Endodermal cell (in vitro differentiated cells): ENCODE results near the gene FOXG1. TPM values are rescaled to one million over a fixed set of nuclear protein-coding genes. Genes with fewer than 3 reads are reported as not detected.
A peak's percentile ranks its signal among the peaks of the same experiment; 100 is the strongest.

ENCODE experiments used
- DNase-seq: peaks from one replicate; pipeline ENCODE4 v3.0.0-alpha.2; 2017
- H3K27ac ChIP-seq: 2 replicates; pipeline ENCODE4 v1.5.1; 2013; ENCODE audit warnings: mild to moderate bottlenecking, low read depth, low read length, moderate library complexity
- H3K27me3 ChIP-seq: 2 replicates; pipeline ENCODE4 v1.6.1; 2013; ENCODE audit warnings: mild to moderate bottlenecking, low read length, moderate library complexity; ENCODE audit not compliant: insufficient read depth, control insufficient read depth, poor library complexity, severe bottlenecking
- H3K36me3 ChIP-seq: 2 replicates; pipeline ENCODE4 v1.7.0; 2013; ENCODE audit warnings: mild to moderate bottlenecking, low read length, moderate library complexity; ENCODE audit not compliant: control insufficient read depth, insufficient read depth
- H3K4me1 ChIP-seq: one replicate; pipeline ENCODE4 v1.7.0; 2013; ENCODE audit warnings: low read length; ENCODE audit not compliant: control insufficient read depth, insufficient read depth
- H3K4me3 ChIP-seq: 2 replicates; pipeline ENCODE4 v1.5.1; 2013; ENCODE audit warnings: mild to moderate bottlenecking, low read length, moderate library complexity
- H3K9ac ChIP-seq: 2 replicates; pipeline ENCODE4 v1.6.1; 2013; ENCODE audit warnings: mild to moderate bottlenecking, low read length, moderate library complexity; ENCODE audit not compliant: poor library complexity, severe bottlenecking; ENCODE audit errors: extremely low read depth
- H3K9me3 ChIP-seq: 2 replicates; pipeline ENCODE4 v1.6.1; 2013; ENCODE audit warnings: mild to moderate bottlenecking, low read length, moderate library complexity; ENCODE audit not compliant: control insufficient read depth
- H3K27ac Mint-ChIP-seq: 2 replicates; pipeline ENCODE4 v1.8.0; 2020; ENCODE audit warnings: mixed read lengths
- H3K27me3 Mint-ChIP-seq: 2 replicates; pipeline ENCODE4 v1.8.0; 2021; ENCODE audit warnings: mild to moderate bottlenecking, mixed read lengths; ENCODE audit not compliant: insufficient read depth
- H3K36me3 Mint-ChIP-seq: 2 replicates; pipeline ENCODE4 v1.8.0; 2020; ENCODE audit warnings: low read depth, mixed read lengths
- H3K4me1 Mint-ChIP-seq: 2 replicates; pipeline ENCODE4 v1.8.0; 2020; ENCODE audit warnings: mixed read lengths
- H3K4me3 Mint-ChIP-seq: 2 replicates; pipeline ENCODE4 v1.8.0; 2020; ENCODE audit warnings: mild to moderate bottlenecking, moderate library complexity, mixed read lengths
- H3K9me3 Mint-ChIP-seq: 2 replicates; pipeline ENCODE4 v1.8.0; 2020; ENCODE audit warnings: mild to moderate bottlenecking, mixed read lengths
- WGBS, 2 experiments: methylation state at CpG; one replicate each; pipeline versions ENCODE4 v1.1.5 to v1.1.7; 2013; ENCODE audit warnings: missing lambda C conversion rate in 2 of 2, mixed read lengths in 1 of 2; ENCODE audit not compliant: insufficient coverage in 1 of 2, insufficient read length in 1 of 2; 5-methylcytosine and 5-hydroxymethylcytosine counted together
- total RNA-seq, 2 donors: library from RNA; stranded (reverse); fragmentation: NEBNext Ultra II Directional in 1 of 2; extraction: Animal tissue kit (Norgen Biotek cat#: 25700) in 1 of 2; gene quantifications; 2 replicates in 1 of 2; 3 replicates in 1 of 2; pipeline ENCODE4 v1.2.1, GENCODE V29; 2021
- TF ChIP-seq, protein P1 (sequence below): fragments of 200-600 bp; sonication (generic); conservative IDR thresholded peaks from 2 replicates; pipeline ENCODE4 v1.5.0; 2021; ENCODE audit warnings: antibody characterized with exemption, mild to moderate bottlenecking

Gene FOXG1
- total RNA-seq, 2 donors from 2014 or later = 0.04 to 0.07 TPM

DNA sequence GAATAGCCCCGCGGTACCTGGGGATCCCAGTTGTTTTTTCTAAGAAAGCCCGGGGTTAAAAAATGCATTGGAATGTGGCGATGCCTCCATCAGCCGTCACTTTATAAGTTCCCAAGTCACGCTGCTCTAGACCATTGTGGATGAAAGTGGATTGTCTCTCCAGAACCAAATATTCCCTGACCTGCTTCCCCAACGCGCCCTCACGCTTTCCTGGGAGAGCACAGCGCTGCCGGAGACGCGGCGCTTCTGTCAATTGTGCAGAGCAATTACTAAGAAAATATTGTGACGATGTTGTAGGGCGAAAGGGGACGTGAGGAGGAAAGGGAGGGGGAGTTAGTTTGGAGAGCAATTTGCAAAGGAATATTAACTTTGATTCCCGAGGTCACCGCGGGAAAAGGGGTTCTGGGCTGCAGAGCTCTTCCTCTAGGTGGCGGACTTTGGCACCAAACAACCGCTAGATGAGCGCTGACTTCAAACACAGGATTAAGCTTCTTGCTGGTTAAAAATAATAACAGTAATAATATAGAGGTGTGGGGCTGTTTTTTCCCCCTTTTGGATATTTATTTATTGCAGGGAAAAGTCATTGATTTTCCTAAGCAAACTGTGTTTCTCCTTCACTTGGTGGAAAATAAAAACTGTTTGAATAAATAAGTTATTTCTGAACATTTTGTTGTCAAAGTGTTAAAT lies 9.6 kb upstream of the FOXG1 start:
- H3K36me3 Mint-ChIP-seq = no peaks in the 10 kb centered on the region
- Histone ChIP-seq H3K9me3 (no peaks in the 10 kb centered on the region), H3K9ac (no peak overlapping the region), H3K4me3 (peak overlapping the region; percentile 75), H3K27me3 (peaks cover 91% of the 10 kb centered on the region), H3K27ac (no peak overlapping the region), H3K4me1 (peaks cover 7% of the 10 kb centered on the region), H3K36me3 (no peaks in the 10 kb centered on the region)
- TF ChIP-seq, protein P1, sequence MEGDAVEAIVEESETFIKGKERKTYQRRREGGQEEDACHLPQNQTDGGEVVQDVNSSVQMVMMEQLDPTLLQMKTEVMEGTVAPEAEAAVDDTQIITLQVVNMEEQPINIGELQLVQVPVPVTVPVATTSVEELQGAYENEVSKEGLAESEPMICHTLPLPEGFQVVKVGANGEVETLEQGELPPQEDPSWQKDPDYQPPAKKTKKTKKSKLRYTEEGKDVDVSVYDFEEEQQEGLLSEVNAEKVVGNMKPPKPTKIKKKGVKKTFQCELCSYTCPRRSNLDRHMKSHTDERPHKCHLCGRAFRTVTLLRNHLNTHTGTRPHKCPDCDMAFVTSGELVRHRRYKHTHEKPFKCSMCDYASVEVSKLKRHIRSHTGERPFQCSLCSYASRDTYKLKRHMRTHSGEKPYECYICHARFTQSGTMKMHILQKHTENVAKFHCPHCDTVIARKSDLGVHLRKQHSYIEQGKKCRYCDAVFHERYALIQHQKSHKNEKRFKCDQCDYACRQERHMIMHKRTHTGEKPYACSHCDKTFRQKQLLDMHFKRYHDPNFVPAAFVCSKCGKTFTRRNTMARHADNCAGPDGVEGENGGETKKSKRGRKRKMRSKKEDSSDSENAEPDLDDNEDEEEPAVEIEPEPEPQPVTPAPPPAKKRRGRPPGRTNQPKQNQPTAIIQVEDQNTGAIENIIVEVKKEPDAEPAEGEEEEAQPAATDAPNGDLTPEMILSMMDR = peak; percentile 88
- no peak overlapping the region for H3K27ac Mint-ChIP-seq
- no peaks in the 10 kb centered on the region for H3K9me3 Mint-ChIP-seq
- peaks cover 89% of the 10 kb centered on the region for H3K27me3 Mint-ChIP-seq
- H3K4me1 Mint-ChIP-seq = peaks cover 44% of the 10 kb centered on the region
- H3K4me3 Mint-ChIP-seq = peak overlapping the region; percentile 41
- 1 to 3% methylated on average over 20 to 23 of the region's 23 CpGs for WGBS, 2 experiments
- DNase-seq = peak; percentile 82

DNA sequence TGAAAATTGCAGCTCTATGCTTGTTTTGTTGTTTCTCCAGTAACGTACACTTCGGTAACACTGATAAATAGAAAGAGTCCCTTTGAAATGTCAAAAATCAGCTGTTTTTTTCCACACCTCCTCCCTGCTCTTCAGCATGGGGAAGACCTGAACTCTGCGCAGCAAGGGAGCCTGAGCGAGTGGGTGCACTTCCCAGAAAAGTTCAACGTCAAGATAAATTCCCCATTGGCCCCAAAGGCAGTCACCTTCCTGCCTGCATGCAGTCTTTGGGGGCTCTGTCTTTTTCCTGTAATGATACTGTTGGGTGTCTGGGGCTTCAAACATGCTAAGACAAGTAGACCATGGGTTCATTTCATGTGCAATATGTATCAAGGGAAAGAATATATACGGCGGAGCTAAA lies 8.8 kb upstream of the FOXG1 start:
- peaks cover 7% of the 10 kb centered on the region for H3K4me1 ChIP-seq
- H3K36me3 Mint-ChIP-seq = no peaks in the 10 kb centered on the region
- H3K9me3 Mint-ChIP-seq = no peaks in the 10 kb centered on the region
- H3K36me3 ChIP-seq = no peaks in the 10 kb centered on the region
- H3K27me3 ChIP-seq = peaks cover 96% of the 10 kb centered on the region
- H3K4me3 Mint-ChIP-seq = no peak overlapping the region
- peaks cover 50% of the 10 kb centered on the region for H3K4me1 Mint-ChIP-seq
- H3K9ac ChIP-seq = no peak overlapping the region
- TF ChIP-seq, protein P1 = no peak
- WGBS, 2 experiments = 0 to 20% methylated on average over 1 to 7 of the region's 7 CpGs
- H3K27ac Mint-ChIP-seq = no peak overlapping the region
- H3K9me3 ChIP-seq = no peaks in the 10 kb centered on the region
- DNase-seq = no peak
- H3K27ac ChIP-seq = no peak overlapping the region
- peaks cover 95% of the 10 kb centered on the region for H3K27me3 Mint-ChIP-seq
- H3K4me3 ChIP-seq = peak overlapping the region; percentile 80

GRCh38 chr14:28758253-28758884 lies 8.2 kb upstream of the FOXG1 start:
- Histone ChIP-seq H3K4me1 (peaks cover 7% of the 10 kb centered on the region), H3K9ac (no peak overlapping the region), H3K27me3 (peaks cover 97% of the 10 kb centered on the region), H3K9me3 (no peaks in the 10 kb centered on the region), H3K4me3 (peak overlapping the region; percentile 80), H3K27ac (no peak overlapping the region), H3K36me3 (no peaks in the 10 kb centered on the region)
- Mint-ChIP-seq H3K27me3 (peaks cover 97% of the 10 kb centered on the region), H3K4me1 (peaks cover 51% of the 10 kb centered on the region), H3K27ac (no peak overlapping the region), H3K4me3 (peak overlapping the region; percentile 43), H3K36me3 (no peaks in the 10 kb centered on the region), H3K9me3 (no peaks in the 10 kb centered on the region)
- TF ChIP-seq, protein P1 = no peak
- 1 to 4% methylated on average over 6 to 10 of the region's 12 CpGs for WGBS, 2 experiments
- DNase-seq = peak; percentile 59
